Coronary artery (tissue), 2 donors: ENCODE results near the gene DTNA.

ENCODE experiments used
- DNase-seq: peaks from one replicate; pipeline ENCODE4 v3.0.0-alpha.2; 2017; ENCODE audit warnings: low spot score
- H3K27ac ChIP-seq, 2 donors: fragments of 200-600 bp; sonication (generic); one replicate each; pipeline ENCODE4 v1.5.1; 2016 to 2019
- H3K4me3 ChIP-seq: fragments of 200-600 bp; sonication (generic); 2 replicates; pipeline ENCODE4 v1.5.1; 2016; ENCODE audit warnings: mild to moderate bottlenecking, moderate library complexity
- TF ChIP-seq, protein P1 (sequence below): fragments of 200-600 bp; sonication (generic); IDR thresholded peaks from one replicate; pipeline ENCODE4 v1.5.1; 2019; ENCODE audit warnings: antibody characterized with exemption

Gene DTNA

DNA sequence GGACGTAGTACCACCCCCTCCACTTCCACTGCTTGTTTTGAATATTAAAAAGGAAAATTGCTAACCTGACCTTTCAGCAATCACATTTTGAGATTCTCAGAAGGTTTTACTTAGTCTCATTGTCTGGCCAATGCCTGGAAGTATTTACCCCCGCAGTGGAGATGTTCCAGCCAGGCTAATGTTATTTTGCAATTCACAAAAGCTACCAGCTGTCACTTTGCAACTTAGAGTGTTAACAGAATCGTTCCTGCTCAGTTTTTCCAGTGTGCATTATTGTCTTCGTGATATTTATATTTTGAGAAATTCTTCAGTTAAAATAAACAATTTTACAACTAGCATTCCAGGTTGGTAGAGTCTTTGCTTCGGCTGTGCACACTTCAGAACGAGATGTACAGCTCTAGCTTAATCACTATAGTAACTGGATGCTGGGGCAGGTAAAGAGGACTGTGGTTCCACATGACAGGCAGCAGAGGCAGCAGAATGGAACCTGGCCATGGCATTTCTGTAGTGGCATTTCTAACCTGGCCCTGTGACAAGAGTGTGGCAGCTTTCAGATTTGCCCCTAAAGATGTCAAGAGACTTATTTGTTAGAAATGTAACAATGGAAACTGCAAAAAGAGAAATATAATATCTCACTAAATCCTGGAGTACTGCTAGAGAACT, 85.1 kb downstream of the DTNA start:
- no peak overlapping the region for H3K4me3 ChIP-seq
- TF ChIP-seq, protein P1, sequence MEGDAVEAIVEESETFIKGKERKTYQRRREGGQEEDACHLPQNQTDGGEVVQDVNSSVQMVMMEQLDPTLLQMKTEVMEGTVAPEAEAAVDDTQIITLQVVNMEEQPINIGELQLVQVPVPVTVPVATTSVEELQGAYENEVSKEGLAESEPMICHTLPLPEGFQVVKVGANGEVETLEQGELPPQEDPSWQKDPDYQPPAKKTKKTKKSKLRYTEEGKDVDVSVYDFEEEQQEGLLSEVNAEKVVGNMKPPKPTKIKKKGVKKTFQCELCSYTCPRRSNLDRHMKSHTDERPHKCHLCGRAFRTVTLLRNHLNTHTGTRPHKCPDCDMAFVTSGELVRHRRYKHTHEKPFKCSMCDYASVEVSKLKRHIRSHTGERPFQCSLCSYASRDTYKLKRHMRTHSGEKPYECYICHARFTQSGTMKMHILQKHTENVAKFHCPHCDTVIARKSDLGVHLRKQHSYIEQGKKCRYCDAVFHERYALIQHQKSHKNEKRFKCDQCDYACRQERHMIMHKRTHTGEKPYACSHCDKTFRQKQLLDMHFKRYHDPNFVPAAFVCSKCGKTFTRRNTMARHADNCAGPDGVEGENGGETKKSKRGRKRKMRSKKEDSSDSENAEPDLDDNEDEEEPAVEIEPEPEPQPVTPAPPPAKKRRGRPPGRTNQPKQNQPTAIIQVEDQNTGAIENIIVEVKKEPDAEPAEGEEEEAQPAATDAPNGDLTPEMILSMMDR: no peak
- H3K27ac ChIP-seq: no peak overlapping the region
- DNase-seq: no peak

DNA sequence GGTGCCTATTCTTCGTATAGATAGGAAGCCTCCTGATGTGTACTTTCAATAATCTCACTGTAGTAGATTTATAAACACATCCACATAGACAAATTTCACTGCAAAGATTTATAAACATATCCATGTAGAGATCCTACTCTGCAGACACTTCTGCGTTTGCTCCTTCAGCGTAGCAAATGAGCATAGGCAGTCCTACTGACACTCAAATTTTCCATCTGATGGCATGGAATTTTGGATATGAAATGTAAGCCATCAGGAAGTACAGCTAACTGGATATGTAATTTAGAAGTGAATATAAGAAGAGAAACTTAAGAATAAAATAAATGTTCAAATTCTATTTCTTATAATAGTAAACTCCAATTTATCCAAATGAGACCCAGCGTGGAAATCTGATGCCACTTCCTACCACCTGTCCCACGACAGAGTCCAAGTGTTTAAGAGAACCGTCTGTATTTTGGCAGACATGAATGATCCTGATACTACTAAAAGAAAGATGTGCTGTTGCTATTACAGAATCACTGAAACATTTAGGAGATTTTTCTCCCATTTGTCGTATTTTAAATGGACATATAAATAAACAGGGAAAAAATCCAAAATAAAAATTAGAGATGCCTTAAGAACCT, 86.0 kb downstream of the DTNA start:
- H3K4me3 ChIP-seq: no peak overlapping the region
- no peak for DNase-seq
- H3K27ac ChIP-seq: no peak overlapping the region
- TF ChIP-seq, protein P1: no peak

DNA sequence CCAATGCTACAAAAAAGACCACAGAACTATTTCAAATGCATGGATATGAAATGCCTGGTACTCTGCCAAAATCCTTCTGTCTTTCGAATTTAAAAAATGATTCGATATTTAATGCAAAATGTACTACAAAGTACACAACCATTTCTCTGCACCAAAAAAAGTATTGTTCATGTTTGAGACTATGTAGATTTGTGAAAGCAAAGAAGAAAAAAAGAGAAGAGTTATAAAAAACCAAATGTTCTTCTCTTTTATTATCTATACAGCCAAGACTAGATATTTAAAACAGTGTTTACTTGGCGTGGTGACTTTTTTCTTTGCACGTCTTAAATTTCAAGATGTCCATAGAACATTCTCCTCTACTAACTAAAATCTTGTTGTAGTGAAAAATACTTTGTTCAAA, 89.2 kb downstream of the DTNA start:
- TF ChIP-seq, protein P1: no peak
- DNase-seq: no peak
- no peak overlapping the region for H3K27ac ChIP-seq
- H3K4me3 ChIP-seq: no peak overlapping the region

DNA sequence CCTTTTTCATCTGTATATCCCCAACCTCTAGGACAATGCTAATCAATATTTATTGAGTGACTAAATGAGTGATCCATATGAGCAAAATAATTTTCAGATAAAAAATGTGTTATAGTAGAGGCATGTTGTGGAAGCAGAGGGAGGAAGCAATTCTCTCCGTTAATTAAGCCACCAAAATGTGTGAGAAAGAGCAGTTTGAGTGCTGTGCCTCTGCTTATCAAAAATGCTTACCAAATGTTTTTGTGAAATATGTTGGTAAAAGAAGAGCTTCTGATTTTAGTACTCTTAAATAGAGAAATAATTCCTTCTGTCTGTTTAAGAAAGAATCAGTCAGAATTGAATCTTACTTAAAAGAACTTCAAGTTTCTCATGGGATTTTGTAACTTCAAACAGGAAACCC, 90.3 kb downstream of the DTNA start:
- H3K27ac ChIP-seq: no peak overlapping the region

DNA sequence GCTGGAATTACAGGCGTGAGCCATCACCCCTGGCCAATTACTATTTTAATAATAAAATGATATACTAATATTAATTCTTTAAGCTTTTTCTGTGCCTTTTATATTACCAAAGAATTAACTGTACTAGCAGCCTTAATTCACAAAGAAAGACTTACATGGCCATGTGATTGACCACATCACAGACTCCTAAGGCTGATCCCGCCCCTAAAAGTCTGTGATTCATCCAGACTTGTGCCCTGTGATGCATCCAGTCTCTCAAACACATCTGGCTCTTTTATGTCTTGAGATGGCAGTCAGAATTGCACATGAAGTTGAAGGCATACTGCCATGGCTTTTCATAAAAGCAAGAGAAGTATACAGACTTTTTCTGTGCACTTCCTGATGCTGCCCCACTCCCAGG, 91.7 kb downstream of the DTNA start:
- Histone ChIP-seq H3K27ac (no peak overlapping the region), H3K4me3 (no peak overlapping the region)
- TF ChIP-seq, protein P1: no peak
- DNase-seq: no peak

More for the DNA sequence above, 90.3 kb downstream of the DTNA start:
- TF ChIP-seq, protein P1: no peak
- DNase-seq: no peak
- no peak overlapping the region for H3K4me3 ChIP-seq

DNA sequence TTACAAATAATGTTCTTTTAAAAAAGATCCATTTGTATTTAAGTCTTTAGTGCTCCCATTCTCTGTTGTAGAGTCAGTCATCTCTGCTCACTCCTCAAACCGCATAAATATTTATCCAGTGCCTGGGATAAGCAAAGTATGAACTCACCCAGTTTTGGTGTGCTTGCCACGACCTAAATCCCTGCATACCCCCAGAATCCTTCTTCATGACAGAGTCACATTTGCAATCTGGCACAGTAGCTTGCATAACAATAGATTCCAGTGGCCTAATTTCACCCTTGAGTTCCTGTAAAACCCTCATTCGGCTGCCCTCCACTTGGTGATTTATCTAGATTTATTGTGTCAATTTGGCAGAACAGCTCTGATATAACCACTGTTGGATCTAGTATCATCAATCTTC, 92.9 kb downstream of the DTNA start:
- H3K27ac ChIP-seq: no peak overlapping the region
- DNase-seq: no peak
- TF ChIP-seq, protein P1: no peak
- no peak overlapping the region for H3K4me3 ChIP-seq

DNA sequence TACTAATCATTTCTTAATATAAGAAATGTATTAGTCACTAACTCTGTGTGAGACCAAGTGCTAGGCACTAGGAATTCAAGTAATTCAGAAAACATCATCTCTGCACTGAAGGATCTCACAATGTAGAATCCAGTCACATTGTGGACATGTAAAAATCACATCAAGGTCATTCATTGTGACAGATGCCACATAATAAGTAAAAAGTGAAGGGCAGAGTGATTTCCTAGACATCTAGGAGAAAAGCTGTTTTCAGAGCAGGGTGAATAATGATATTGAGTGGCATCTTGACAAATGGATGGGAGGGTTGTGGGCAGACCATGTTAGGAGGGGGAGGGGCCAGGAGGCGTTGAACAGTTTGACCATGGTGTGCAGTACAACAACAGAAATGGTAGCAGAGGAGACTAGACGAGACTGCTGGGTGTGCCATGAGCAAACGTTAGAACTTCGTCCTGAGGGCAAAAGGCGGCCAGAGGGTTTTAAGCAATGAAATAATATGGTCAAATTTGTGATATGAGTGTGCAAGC, 93.8 kb downstream of the DTNA start:
- Histone ChIP-seq H3K4me3 (no peak overlapping the region), H3K27ac (no peak overlapping the region)
- TF ChIP-seq, protein P1: no peak
- no peak for DNase-seq
